IMR-90 (cell line): Measurements from ENCODE around the gene NRARP. TPM values are rescaled to one million over a fixed set of nuclear protein-coding genes. Genes with fewer than 3 reads are reported as not detected.

Source experiments
- ATAC-seq: fragments of 200-7000 bp; cut with Tn5 transposase; 2 replicates; pipeline ENCODE4 v1.9.1; 2020; ENCODE audit warnings: low read depth, mild to moderate bottlenecking, moderate library complexity
- Bru-seq: library from RNA; stranded (reverse); fragments of 400-500 nt; gene quantifications from one replicate; lab custom pipeline; 2021; lab: Mats Ljungman, UMichigan
- BruChase-seq, 2 experiments: library from RNA; stranded (reverse); fragments of 400-500 nt; gene quantifications; one replicate each; lab custom pipeline; 2021; lab: Mats Ljungman, UMichigan
- BruUV-seq: library from RNA; stranded (reverse); fragments of 400-500 nt; replicated peaks from 2 replicates; lab custom pipeline; 2021; lab: Mats Ljungman, UMichigan
- CTCF ChIA-PET: fragments of 300-600 bp; formaldehyde crosslinking; extraction: SDS; loops from one replicate; lab custom pipeline; 2021; ENCODE audit warnings: antibody characterized with exemption; lab: Yijun Ruan, JAX
- POLR2A ChIA-PET: fragments of 300-600 bp; sonication (Branson Sonifier 250); formaldehyde crosslinking; loops from one replicate; lab custom pipeline; 2022; ENCODE audit warnings: antibody characterized with exemption; ENCODE audit not compliant: unreplicated experiment; lab: Charles Lee
- DNase-seq: peaks from one replicate; pipeline ENCODE4 v3.0.0; 2013
- H2AFZ ChIP-seq: replicated peaks from 2 replicates; pipeline ENCODE3; 2013; ENCODE audit warnings: low read length, mild to moderate bottlenecking; ENCODE audit not compliant: poor library complexity
- H2AK5ac ChIP-seq: 2 replicates; pipeline ENCODE4 v1.6.1; 2013; ENCODE audit warnings: low read depth, low read length, inconsistent platforms
- H2AK9ac ChIP-seq: replicated peaks from 2 replicates; pipeline ENCODE3; 2013; ENCODE audit warnings: mild to moderate bottlenecking, low read depth, low read length, moderate library complexity; ENCODE audit not compliant: poor library complexity
- H2BK120ac ChIP-seq: 2 replicates; pipeline ENCODE4 v1.6.1; 2013; ENCODE audit warnings: low read depth, low read length, inconsistent platforms
- H2BK15ac ChIP-seq: 3 replicates; pipeline ENCODE4 v1.6.1; 2013; ENCODE audit warnings: low read depth, low read length, inconsistent platforms
- H2BK20ac ChIP-seq: 2 replicates; pipeline ENCODE4 v1.6.1; 2013; ENCODE audit warnings: low read depth, mild to moderate bottlenecking, inconsistent platforms, low read length, moderate library complexity
- H2BK5ac ChIP-seq: 2 replicates; pipeline ENCODE4 v1.6.1; 2013; ENCODE audit warnings: mild to moderate bottlenecking, low read depth, low read length, inconsistent platforms; ENCODE audit not compliant: poor library complexity, severe bottlenecking
- H3K14ac ChIP-seq: replicated peaks from 2 replicates; pipeline ENCODE4 v1.6.1; 2013; ENCODE audit warnings: low read depth, low read length, inconsistent platforms
- H3K18ac ChIP-seq: 2 replicates; pipeline ENCODE4 v1.6.1; 2013; ENCODE audit warnings: low read depth, low read length, control low read depth
- H3K23ac ChIP-seq: 2 replicates; pipeline ENCODE4 v1.6.1; 2013; ENCODE audit warnings: low read depth, low read length, inconsistent platforms
- H3K27ac ChIP-seq: 2 replicates; pipeline ENCODE4 v1.5.1; 2013; ENCODE audit warnings: mild to moderate bottlenecking, control low read depth, low read length; ENCODE audit not compliant: insufficient read depth
- H3K27me3 ChIP-seq: 2 replicates; pipeline ENCODE4 v1.6.1; 2013; ENCODE audit warnings: low read length; ENCODE audit not compliant: control insufficient read depth, insufficient read depth
- H3K36me3 ChIP-seq: 2 replicates; pipeline ENCODE4 v1.6.1; 2013; ENCODE audit warnings: low read length, mixed read lengths; ENCODE audit not compliant: control insufficient read depth, insufficient read depth
- H3K4ac ChIP-seq: 2 replicates; pipeline ENCODE4 v1.6.1; 2013; ENCODE audit warnings: low read depth, low read length, inconsistent platforms
- H3K4me1 ChIP-seq: 2 replicates; pipeline ENCODE4 v1.6.1; 2013; ENCODE audit warnings: low read length, mixed read lengths; ENCODE audit not compliant: control insufficient read depth, insufficient read depth
- H3K4me2 ChIP-seq: 2 replicates; pipeline ENCODE4 v1.6.1; 2013; ENCODE audit warnings: low read depth, mild to moderate bottlenecking, control low read depth, low read length, moderate library complexity
- H3K4me3 ChIP-seq: 2 replicates; pipeline ENCODE4 v1.5.1; 2013; ENCODE audit warnings: low read depth, mild to moderate bottlenecking, control low read depth, low read length, moderate library complexity; ENCODE audit not compliant: insufficient read depth
- H3K56ac ChIP-seq: 2 replicates; pipeline ENCODE4 v1.6.1; 2013; ENCODE audit warnings: low read length, inconsistent platforms; ENCODE audit not compliant: insufficient read depth; ENCODE audit errors: extremely low read depth
- H3K79me1 ChIP-seq, 2 experiments: 2 replicates each; pipeline ENCODE4 v1.6.1; 2013; ENCODE audit warnings: low read length in 2 of 2, inconsistent platforms in 1 of 2, low read depth in 1 of 2
- H3K9ac ChIP-seq: 2 replicates; pipeline ENCODE4 v1.6.1; 2013; ENCODE audit warnings: low read depth, low read length, control low read depth
- H3K9me1 ChIP-seq: 2 replicates; pipeline ENCODE4 v1.6.1; 2013; ENCODE audit warnings: low read length, inconsistent platforms; ENCODE audit not compliant: insufficient read depth
- H3K9me3 ChIP-seq: 2 replicates; pipeline ENCODE4 v1.6.1; 2013; ENCODE audit warnings: low read length; ENCODE audit not compliant: control insufficient read depth, insufficient read depth
- H4K20me1 ChIP-seq: 2 replicates; pipeline ENCODE4 v1.6.1; 2013; ENCODE audit warnings: low read length, inconsistent platforms; ENCODE audit not compliant: insufficient read depth
- H4K5ac ChIP-seq: 2 replicates; pipeline ENCODE4 v1.6.1; 2013; ENCODE audit warnings: mild to moderate bottlenecking, low read depth, low read length, control low read depth
- H4K8ac ChIP-seq, 2 experiments: 2 replicates each; pipeline ENCODE4 v1.6.1; 2013; ENCODE audit warnings: low read depth in 2 of 2, low read length in 2 of 2, control low read depth in 1 of 2, inconsistent platforms in 1 of 2
- H4K91ac ChIP-seq: 2 replicates; pipeline ENCODE4 v1.6.1; 2013; ENCODE audit warnings: low read depth, low read length, inconsistent platforms; ENCODE audit not compliant: insufficient read depth
- BHLHE40 ChIP-seq: fragments of 150-350 bp; IDR thresholded peaks from 2 replicates; pipeline ENCODE4 v1.6.1; 2016; ENCODE audit warnings: mild to moderate bottlenecking, low read depth, low read length
- CEBPB ChIP-seq: IDR thresholded peaks from 2 replicates; pipeline ENCODE4 v1.6.1; 2012; ENCODE audit warnings: low read depth, low read length, improper control_type of control experiment
- CHD1 ChIP-seq: IDR thresholded peaks from 2 replicates; pipeline ENCODE4 v1.6.1; 2012; ENCODE audit warnings: low read depth, low read length, improper control_type of control experiment
- CTCF ChIP-seq: conservative IDR thresholded peaks from 2 replicates; pipeline ENCODE4 v1.5.1; 2012; ENCODE audit warnings: mild to moderate bottlenecking, low read depth, low read length, improper control_type of control experiment
- ELK1 ChIP-seq: fragments of 150-350 bp; IDR thresholded peaks from 2 replicates; pipeline ENCODE4 v1.6.1; 2016; ENCODE audit warnings: low read depth, mild to moderate bottlenecking, low read length, moderate library complexity, borderline replicate concordance
- FOS ChIP-seq: fragments of 150-350 bp; IDR thresholded peaks from 2 replicates; pipeline ENCODE4 v1.6.1; 2016; ENCODE audit warnings: low read depth, low read length
- MAFK ChIP-seq: IDR thresholded peaks from 2 replicates; pipeline ENCODE4 v1.6.1; 2012; ENCODE audit warnings: low read depth, low read length, improper control_type of control experiment
- MAZ ChIP-seq: IDR thresholded peaks from 2 replicates; pipeline ENCODE4 v1.6.1; 2012; ENCODE audit warnings: low read depth, mild to moderate bottlenecking, low read length, improper control_type of control experiment, moderate library complexity, borderline replicate concordance
- MXI1 ChIP-seq: IDR thresholded peaks from 2 replicates; pipeline ENCODE4 v1.6.1; 2012; ENCODE audit warnings: low read depth, mild to moderate bottlenecking, low read length, moderate library complexity, borderline replicate concordance
- NFE2L2 ChIP-seq: fragments of 150-350 bp; IDR thresholded peaks from 2 replicates; pipeline ENCODE4 v1.6.1; 2016; ENCODE audit warnings: low read depth, mild to moderate bottlenecking, low read length
- POLR2A ChIP-seq: IDR thresholded peaks from 2 replicates; pipeline ENCODE4 v1.6.1; 2012; ENCODE audit warnings: mild to moderate bottlenecking, low read depth, low read length
- RAD21 ChIP-seq: IDR thresholded peaks from 2 replicates; pipeline ENCODE4 v1.6.1; 2012; ENCODE audit warnings: low read length, improper control_type of control experiment
- RCOR1 ChIP-seq: IDR thresholded peaks from 2 replicates; pipeline ENCODE4 v1.6.1; 2012; ENCODE audit warnings: mild to moderate bottlenecking, low read length, improper control_type of control experiment; ENCODE audit not compliant: insufficient replicate concordance
- RFX5 ChIP-seq: IDR thresholded peaks from 2 replicates; pipeline ENCODE4 v1.8.0; 2012; ENCODE audit warnings: low read depth, mild to moderate bottlenecking, low read length, moderate library complexity
- SMC3 ChIP-seq: fragments of 150-350 bp; IDR thresholded peaks from 2 replicates; pipeline ENCODE4 v1.6.1; 2016; ENCODE audit warnings: low read depth, mild to moderate bottlenecking, antibody characterized with exemption, low read length, moderate library complexity
- WGBS, 2 experiments: methylation state at CpG; one replicate each; pipeline versions ENCODE4 v1.1.5 to v1.1.7; 2013; ENCODE audit warnings: missing lambda C conversion rate in 2 of 2; ENCODE audit not compliant: insufficient read length in 1 of 2; ENCODE audit errors: extremely low coverage in 2 of 2; 5-methylcytosine and 5-hydroxymethylcytosine counted together
- dilution Hi-C: fragments of 300-500 bp; cut with HindIII; formaldehyde crosslinking; loops from one replicate; pipeline ENCODE4 v1.14.3; 2018; ENCODE audit warnings: low sequenced_read_pairs; ENCODE audit not compliant: unreplicated experiment
- in situ Hi-C: fragments of 300-500 bp; cut with MboI; formaldehyde crosslinking; loops from 3 replicates; pipeline ENCODE4 v1.14.3; 2019; ENCODE audit warnings: low sequenced_read_pairs, inconsistent platforms, mixed read lengths
- intact Hi-C: fragments of 100-400 bp; cut with micrococcal nuclease; formaldehyde crosslinking; loops from 2 replicates; pipeline ENCODE4 v1.10.0; 2022
- long read RNA-seq: library from polyadenylated mRNA; unstranded; transcript quantifications from one replicate; pipeline ENCODE4 v2.0.0, GENCODE V29; 2021; ENCODE audit not compliant: unreplicated experiment
- polyA plus RNA-seq, 3 experiments: library from polyadenylated mRNA; depleted of rRNA; stranded (reverse); fragments of >200 nt; gene quantifications; 2 replicates each; pipeline ENCODE4 v1.2.3, GENCODE V29; 2012; ENCODE audit warnings: low replicate concordance in 1 of 3
- total RNA-seq: library from RNA; depleted of rRNA; stranded (reverse); fragments of >200 nt; gene quantifications from 2 replicates; pipeline ENCODE4 v1.2.3, GENCODE V29; 2012; rRNA removed

NRARP gene
- total RNA-seq (not detected in 2 replicates), polyA plus RNA-seq (2012; rRNA removed) (0.15 and 0.39 TPM in 2 replicates), Bru-seq, nascent RNA (percentile 17 among the genes with signal in this experiment), BruChase-seq, experiment 1, labeled RNA remaining after a 6-hour chase (percentile 24 among the genes with signal in this experiment), BruChase-seq, experiment 2, labeled RNA remaining after a 2-hour chase (not detected)
- polyA plus RNA-seq (2012; cell fraction: cytosol; rRNA removed): 0.37 and 1.8 TPM in 2 replicates
- polyA plus RNA-seq (2012; cell fraction: nucleus; rRNA removed; ENCODE audit: low replicate concordance): 2.9 and 4.1 TPM in 2 replicates
- long read RNA-seq, partial matches to known transcripts: 0 of 2 reads
- long read RNA-seq, other reads (novel, unspliced or antisense): 0 of 2 reads

GRCh38 chr9:137302118-137302448 lies at the start of gene NRARP:
TSS of gene NRARP (minus strand) at chr9:137302271. CDS start at chr9:137301928, 343 bp downstream.
- Histone ChIP-seq H2AFZ (peak within 1 kb of the TSS; percentile 92), H3K56ac (no peak within 1 kb of the TSS), H3K9me3 (no peaks in the 10 kb centered on the region), H2AK5ac (no peak within 1 kb of the TSS), H3K9ac (no peak within 1 kb of the TSS), H3K4me1 (peaks cover 3% of the 10 kb centered on the region), H2BK120ac (no peak within 1 kb of the TSS), H3K9me1 (no peaks in the 10 kb centered on the region), H4K20me1 (peaks cover 4% of the 10 kb centered on the region; the same call in 1 of the 2 replicates), H3K4ac (no peak within 1 kb of the TSS), H2BK5ac (no peak within 1 kb of the TSS), H3K27me3 (peaks cover 26% of the 10 kb centered on the region), H2BK15ac (no peak within 1 kb of the TSS), H2BK20ac (no peak within 1 kb of the TSS), H3K23ac (peak within 1 kb of the TSS; percentile 38; the same call in 1 of the 2 replicates), H3K4me3 (peak within 1 kb of the TSS; percentile 56), H4K91ac (no peak within 1 kb of the TSS), H3K18ac (no peak within 1 kb of the TSS), H4K8ac (0 out of 4 replicates have a peak within 1 kb of the TSS, but pooled peaks of 1 of the 2 experiments have one; percentile 25), H3K36me3 (no peaks in the 10 kb centered on the region), H3K4me2 (peak within 1 kb of the TSS; percentile 96), H3K79me1 (no peaks in the 10 kb centered on the region), H2AK9ac (peak within 1 kb of the TSS; percentile 78), H4K5ac (no peak within 1 kb of the TSS), H3K14ac (no peak within 1 kb of the TSS), H3K27ac (no peak within 1 kb of the TSS)
- in situ Hi-C loops: no loop called here
- ChIA-PET POLR2A (no interaction called here), CTCF (interaction anchor here (1.0 to 1.5 kb wide), 3 partner anchors 11 to 233 kb away, joined by 3 to 4 read pairs (median 3); no protein-coding TSS in a partner anchor)
- 0% methylated on average over 27 of the region's 60 CpGs; no CpG with 5 or more reads in 1 of the 2 experiments for WGBS, 2 experiments
- peak; percentile 87 for ATAC-seq
- no TSS peak for BruUV-seq
- dilution Hi-C loops: no loop called here
- peak; percentile 64 for DNase-seq
- intact Hi-C loops: no loop called here
- no peak for TF ChIP-seq BHLHE40
- no peak for TF ChIP-seq MAFK
- TF ChIP-seq FOS: no peak
- 0 out of 2 replicates have a peak, but pooled peaks have one; percentile 25 for TF ChIP-seq POLR2A
- TF ChIP-seq RFX5: no peak
- TF ChIP-seq ELK1: no peak
- no peak for TF ChIP-seq RCOR1
- no peak for TF ChIP-seq NFE2L2
- TF ChIP-seq MAZ: peak; percentile 56; the same call in 1 of the 2 replicates
- no peak; the same call in 1 of the 2 replicates for TF ChIP-seq MXI1
- no peak for TF ChIP-seq CTCF
- no peak for TF ChIP-seq RAD21
- TF ChIP-seq SMC3: no peak
- TF ChIP-seq CEBPB: 0 out of 2 replicates have a peak, but pooled peaks have one; percentile 16
- TF ChIP-seq CHD1: no peak
